Skeletal muscle satellite cell (primary cell): ENCODE data around the gene POMT2.
"Not testable (repeated sequence)": the region's sequence is repeated elsewhere in the genome, so short reads cannot be mapped to it uniquely, and the experiment has no call there.

ENCODE experiments used
- H3K27me3 ChIP-seq: 2 replicates; pipeline ENCODE4 v1.7.0; 2013; ENCODE audit warnings: low read length; ENCODE audit not compliant: control insufficient read depth, insufficient read depth
- H3K36me3 ChIP-seq: 2 replicates; pipeline ENCODE4 v1.7.0; 2013; ENCODE audit warnings: mild to moderate bottlenecking, control low read depth, low read length; ENCODE audit not compliant: insufficient read depth
- H3K4me1 ChIP-seq: 2 replicates; pipeline ENCODE4 v1.7.0; 2013; ENCODE audit warnings: low read length; ENCODE audit not compliant: control insufficient read depth, insufficient read depth
- H3K4me2 ChIP-seq: 2 replicates; pipeline ENCODE4 v1.7.0; 2013; ENCODE audit warnings: mild to moderate bottlenecking, low read length
- H3K4me3 ChIP-seq: 2 replicates; pipeline ENCODE4 v1.7.0; 2013; ENCODE audit warnings: low read length
- H3K9ac ChIP-seq: 2 replicates; pipeline ENCODE4 v1.7.0; 2013; ENCODE audit warnings: mild to moderate bottlenecking, low read depth, low read length, moderate library complexity
- H3K9me3 ChIP-seq: replicated peaks from 2 replicates; pipeline ENCODE4 v1.7.0; 2013; ENCODE audit warnings: mild to moderate bottlenecking, control low read depth, low read length

Gene POMT2

DNA sequence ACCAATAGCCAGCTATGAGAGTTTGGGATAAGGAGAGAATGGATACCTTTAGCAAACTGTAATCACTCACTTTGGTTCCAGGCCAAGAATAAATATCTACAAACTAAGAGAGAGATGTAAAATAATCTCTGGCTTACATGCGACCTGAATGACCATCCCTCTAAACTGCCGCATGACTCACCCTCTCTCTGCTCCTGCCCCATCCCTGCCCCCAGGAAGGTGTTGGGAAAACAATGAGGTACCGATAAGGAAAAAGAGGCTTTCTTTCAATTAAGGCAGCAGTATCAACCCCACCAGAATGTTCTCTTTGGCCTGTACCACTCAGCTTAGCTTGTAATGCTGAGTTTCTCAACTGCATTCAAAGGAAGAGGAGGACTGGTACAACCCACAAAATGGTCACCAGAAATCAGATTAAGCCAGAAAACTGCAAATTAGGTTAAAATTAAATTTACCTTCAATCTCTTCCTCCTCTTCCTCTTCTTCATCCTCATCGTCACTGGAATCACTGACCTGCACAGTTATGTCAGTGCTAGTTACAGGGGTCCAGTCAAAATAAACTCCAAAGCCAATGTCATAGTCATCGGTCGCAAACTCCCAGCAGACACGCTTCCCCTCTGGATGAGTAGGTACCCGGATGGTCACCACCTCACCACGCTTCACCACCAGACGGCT is 22.2 kb upstream of the POMT2 start:
- Histone ChIP-seq H3K36me3 (no peaks in the 10 kb centered on the region), H3K9me3 (no peaks in the 10 kb centered on the region), H3K4me1 (peaks cover 8% of the 10 kb centered on the region), H3K4me3 (no peak overlapping the region), H3K4me2 (no peak overlapping the region), H3K9ac (no peak overlapping the region), H3K27me3 (no peaks in the 10 kb centered on the region)

DNA sequence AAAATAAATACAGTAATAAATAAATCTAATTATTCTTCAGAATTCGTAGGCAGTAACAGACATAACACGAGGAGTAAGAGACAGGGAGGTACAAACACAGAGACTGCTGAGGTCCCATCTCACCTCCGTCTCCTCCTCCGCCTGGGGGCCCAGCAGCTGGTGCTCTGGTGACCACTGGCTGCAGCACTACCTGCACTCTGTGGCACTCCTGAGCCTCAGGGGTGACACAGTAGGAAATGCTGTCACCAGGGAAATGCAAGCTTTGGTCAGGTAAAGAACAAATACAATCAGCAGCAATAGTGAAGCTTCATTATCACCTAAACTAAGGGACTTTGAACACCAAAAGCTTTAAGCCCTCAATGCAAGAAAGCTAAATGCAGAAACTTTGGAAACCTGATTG is 19.7 kb upstream of the POMT2 start:
- Histone ChIP-seq H3K4me1 (peaks cover 8% of the 10 kb centered on the region), H3K27me3 (no peaks in the 10 kb centered on the region), H3K4me3 (no peak overlapping the region), H3K4me2 (no peak overlapping the region), H3K36me3 (peaks cover 3% of the 10 kb centered on the region), H3K9me3 (no peaks in the 10 kb centered on the region), H3K9ac (no peak overlapping the region)

DNA sequence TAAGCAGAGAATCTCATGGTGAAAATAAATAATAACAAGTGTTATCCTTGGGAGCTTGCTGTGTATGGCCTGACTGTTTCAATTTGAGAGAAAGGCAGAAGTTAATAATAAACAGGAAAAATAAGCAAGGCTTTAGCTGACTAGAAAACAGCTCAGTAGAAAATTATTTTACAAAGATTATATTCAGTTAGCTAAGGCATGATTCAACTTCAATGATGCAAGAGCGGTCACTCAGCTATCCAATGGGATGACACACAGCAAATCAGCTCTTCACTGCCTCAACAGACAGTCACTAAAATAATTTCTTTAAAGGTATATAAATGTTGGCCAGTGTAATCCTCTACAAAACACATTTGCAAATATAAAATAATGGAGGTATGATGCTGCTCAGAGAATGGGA is 18.7 kb upstream of the POMT2 start:
- Histone ChIP-seq H3K9ac (no peak overlapping the region), H3K4me1 (peaks cover 8% of the 10 kb centered on the region), H3K4me3 (no peak overlapping the region), H3K36me3 (peaks cover 3% of the 10 kb centered on the region), H3K4me2 (no peak overlapping the region), H3K27me3 (no peaks in the 10 kb centered on the region), H3K9me3 (no peaks in the 10 kb centered on the region)

DNA sequence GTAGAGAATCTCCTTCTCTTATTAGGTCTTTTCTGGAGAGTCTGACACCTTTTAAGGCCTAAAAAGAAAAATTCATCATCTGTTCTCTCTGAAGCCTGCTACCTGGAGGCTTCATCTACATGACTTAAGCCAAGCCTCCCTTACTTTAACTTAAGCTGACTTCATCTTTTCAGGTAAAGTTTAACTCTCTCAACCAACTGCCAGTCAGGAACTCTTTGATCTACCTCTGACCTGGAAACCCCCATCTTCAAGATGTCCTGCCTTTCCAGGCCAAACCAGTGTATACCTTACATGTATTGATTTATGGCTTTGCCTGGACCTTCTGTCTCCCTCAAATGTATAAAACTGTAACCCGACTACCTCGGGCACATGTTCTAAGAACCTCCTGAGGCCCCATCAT is 17.6 kb upstream of the POMT2 start:
- peaks cover 8% of the 10 kb centered on the region for H3K4me1 ChIP-seq
- no peak overlapping the region for H3K9ac ChIP-seq
- no peak overlapping the region for H3K4me2 ChIP-seq
- H3K27me3 ChIP-seq, result no peaks in the 10 kb centered on the region
- no peaks in the 10 kb centered on the region for H3K9me3 ChIP-seq
- H3K4me3 ChIP-seq, result no peak overlapping the region
- H3K36me3 ChIP-seq, result peaks cover 3% of the 10 kb centered on the region

DNA sequence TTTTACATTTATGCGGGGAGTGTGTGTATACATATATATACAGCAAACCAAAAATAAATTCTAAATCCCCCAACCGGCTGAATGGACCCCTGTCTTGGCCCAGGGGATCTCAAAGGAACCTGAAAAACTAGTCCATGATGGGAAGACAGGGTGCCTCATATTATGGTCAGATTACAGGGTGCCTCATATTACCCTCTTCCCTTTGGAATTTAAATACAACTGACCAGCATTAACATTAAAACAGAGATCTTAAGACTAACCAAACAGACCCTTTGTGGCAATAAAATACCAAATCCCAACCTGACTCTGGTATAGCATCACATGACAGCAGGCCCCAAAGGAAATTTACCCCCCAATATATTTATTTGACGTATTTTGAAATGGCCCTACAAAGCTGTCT is 17.2 kb upstream of the POMT2 start:
- H3K9me3 ChIP-seq, result no peaks in the 10 kb centered on the region
- no peak overlapping the region for H3K4me2 ChIP-seq
- peaks cover 8% of the 10 kb centered on the region for H3K4me1 ChIP-seq
- H3K27me3 ChIP-seq, result no peaks in the 10 kb centered on the region
- H3K4me3 ChIP-seq, result no peak overlapping the region
- H3K9ac ChIP-seq, result no peak overlapping the region
- peaks cover 3% of the 10 kb centered on the region for H3K36me3 ChIP-seq

DNA sequence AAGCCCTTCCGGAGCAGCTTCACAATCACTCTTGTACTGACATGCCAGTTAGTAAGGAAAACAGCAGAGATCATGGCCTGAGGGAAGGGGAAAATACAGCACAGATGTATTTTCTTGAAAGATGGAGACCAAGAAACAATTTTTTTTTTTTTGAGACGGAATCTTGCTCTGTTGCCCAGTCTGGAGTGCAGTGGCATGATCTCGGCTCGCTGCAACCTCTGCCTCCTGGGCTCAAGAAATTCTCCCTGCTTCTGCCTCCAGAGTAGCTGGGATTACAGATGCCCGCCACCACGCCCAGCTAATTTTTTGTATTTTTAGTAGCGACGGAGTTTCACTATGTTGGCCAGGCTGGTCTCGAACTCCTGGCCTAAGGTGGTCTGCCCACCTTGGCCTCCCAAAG is 16.6 kb upstream of the POMT2 start:
- H3K36me3 ChIP-seq, result not testable (repeated sequence)

DNA sequence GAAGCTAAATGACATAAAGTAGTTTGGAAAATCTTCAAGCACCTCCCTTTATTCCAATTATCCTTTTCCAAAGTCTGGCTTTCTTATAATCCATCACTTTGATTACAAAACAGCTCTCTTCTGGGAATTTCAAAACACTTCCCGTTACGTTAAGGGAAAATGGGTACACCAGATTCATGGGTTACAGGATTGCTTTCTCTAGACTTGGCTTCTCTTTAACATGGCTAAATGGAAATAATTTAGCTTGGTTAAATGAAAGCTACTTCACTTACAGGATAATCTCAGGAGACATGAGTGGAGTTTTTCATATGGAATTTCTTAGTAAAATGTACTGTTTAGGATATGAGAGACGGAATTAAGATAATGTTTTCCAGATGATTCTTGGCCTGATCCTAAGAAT is 14.9 kb upstream of the POMT2 start:
- no peak overlapping the region for H3K4me2 ChIP-seq
- peaks cover 3% of the 10 kb centered on the region for H3K36me3 ChIP-seq
- no peaks in the 10 kb centered on the region for H3K9me3 ChIP-seq
- no peaks in the 10 kb centered on the region for H3K27me3 ChIP-seq
- no peak overlapping the region for H3K4me3 ChIP-seq
- peaks cover 8% of the 10 kb centered on the region for H3K4me1 ChIP-seq
- H3K9ac ChIP-seq, result no peak overlapping the region

More for the DNA sequence above, 16.6 kb upstream of the POMT2 start:
- not testable (repeated sequence) for H3K4me1 ChIP-seq, H3K4me3 ChIP-seq, H3K4me2 ChIP-seq, H3K9ac ChIP-seq, H3K9me3 ChIP-seq, H3K27me3 ChIP-seq

DNA sequence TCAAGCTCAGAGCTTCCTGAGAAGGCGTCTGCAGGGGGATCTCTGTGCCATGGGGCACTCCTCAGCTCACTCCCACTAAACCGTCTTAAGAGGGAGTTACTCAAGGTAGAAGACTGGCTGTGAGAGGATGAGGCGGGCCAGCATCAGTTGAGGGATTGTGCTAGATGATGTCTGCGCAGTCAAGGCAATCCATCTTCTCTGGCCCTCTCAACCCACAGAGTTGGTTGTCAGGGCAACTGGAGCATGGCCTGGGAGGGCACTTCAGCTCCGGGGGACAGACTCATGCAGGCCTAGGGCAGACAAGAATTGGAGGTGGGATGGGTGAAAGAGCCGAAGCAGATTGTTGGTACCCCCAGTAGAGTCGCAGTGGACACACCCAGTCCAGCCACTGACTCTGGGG is 9.2 kb upstream of the POMT2 start:
- no peaks in the 10 kb centered on the region for H3K27me3 ChIP-seq
- H3K4me2 ChIP-seq, result no peak overlapping the region
- H3K9me3 ChIP-seq, result no peaks in the 10 kb centered on the region
- no peaks in the 10 kb centered on the region for H3K36me3 ChIP-seq
- no peak overlapping the region for H3K4me3 ChIP-seq
- no peak overlapping the region for H3K9ac ChIP-seq
- H3K4me1 ChIP-seq, result no peaks in the 10 kb centered on the region

DNA sequence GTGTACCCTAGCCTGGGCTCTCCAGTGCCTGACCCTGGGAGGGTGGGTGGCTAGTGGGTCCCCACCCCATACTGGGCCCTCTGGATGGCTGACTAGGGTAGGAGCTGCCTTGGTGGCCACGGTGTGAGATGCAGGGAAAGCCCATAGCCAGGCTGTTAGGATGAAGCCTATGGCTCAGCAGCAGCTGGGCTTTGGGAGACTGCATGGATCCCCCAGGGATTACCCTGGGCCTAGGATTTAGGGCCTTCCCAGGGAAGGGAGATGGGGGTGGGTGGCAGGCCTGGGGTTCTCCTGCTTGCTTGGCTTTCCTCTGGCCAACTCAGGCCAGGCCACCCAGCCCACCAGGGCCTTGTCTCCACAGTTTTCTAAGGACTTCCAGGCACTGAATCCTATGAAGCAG is 6.4 kb upstream of the POMT2 start:
- Histone ChIP-seq H3K4me3 (no peak overlapping the region), H3K4me1 (peaks cover 4% of the 10 kb centered on the region), H3K4me2 (no peak overlapping the region), H3K9me3 (no peaks in the 10 kb centered on the region), H3K27me3 (no peaks in the 10 kb centered on the region), H3K36me3 (no peaks in the 10 kb centered on the region), H3K9ac (no peak overlapping the region)

DNA sequence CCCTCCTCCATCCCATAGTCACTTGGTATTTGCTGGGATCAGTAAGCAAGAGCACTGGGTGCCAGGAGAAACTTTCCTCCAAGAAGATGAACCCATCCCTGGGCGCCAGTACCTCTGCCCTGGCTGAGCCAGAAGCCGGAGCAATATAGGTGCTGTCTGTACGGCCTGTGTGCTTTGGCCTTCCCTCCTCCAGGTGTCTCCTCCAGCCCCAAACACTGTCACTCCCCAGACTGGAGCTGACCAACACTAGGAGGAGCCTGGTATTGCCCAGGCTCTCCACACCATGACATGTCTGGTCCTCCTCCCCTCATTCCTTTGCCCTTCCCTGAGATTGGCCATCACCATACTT is 5.0 kb upstream of the POMT2 start:
- Histone ChIP-seq H3K36me3 (no peaks in the 10 kb centered on the region), H3K9me3 (no peaks in the 10 kb centered on the region), H3K27me3 (no peaks in the 10 kb centered on the region), H3K4me1 (peaks cover 7% of the 10 kb centered on the region), H3K9ac (no peak overlapping the region), H3K4me2 (no peak overlapping the region), H3K4me3 (no peak overlapping the region)

DNA sequence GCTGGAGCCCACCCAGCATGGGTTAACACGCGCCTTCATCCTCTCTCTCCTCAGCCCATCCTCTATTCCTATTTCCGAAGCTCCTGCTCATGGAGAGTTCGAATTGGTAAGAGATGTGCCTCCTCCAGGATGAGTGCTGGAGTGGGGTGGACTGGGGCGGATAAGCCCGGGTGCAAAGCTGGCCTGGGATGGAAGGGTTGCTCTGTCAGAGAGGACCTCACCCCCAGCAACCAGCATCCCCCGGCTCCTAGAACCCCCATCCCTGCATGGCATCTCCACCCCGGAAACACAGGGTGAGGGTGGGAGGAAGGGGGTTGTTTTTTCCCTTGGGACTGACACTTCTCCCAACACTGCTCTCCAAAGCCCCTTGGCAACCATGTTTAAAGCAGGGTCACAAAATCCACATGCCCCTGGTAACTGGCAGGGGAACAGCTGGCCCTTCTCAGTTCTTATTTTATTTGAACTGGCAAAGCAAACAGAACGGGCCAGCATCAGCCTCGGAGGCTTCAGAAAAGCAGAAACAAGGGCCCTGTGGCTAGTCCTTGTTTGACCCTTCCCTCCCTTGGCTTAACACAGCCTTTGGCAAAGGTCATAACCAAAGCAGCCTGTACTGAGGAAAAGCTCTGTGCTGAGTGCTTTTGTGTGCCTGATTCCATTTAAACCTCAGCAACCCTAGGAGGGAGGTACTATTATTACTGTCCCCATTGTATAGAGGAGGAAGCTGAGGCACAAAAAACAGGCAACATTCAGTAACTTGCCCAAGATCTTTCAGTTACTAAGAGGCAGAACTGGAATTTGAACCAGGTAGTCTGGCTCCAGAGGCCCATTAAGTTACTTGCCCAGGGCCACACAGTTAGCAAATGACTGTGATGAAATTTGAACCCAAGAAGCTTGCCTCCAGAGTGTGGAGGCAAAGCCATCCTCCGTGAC is 4.4 kb upstream of the POMT2 start:
- no peaks in the 10 kb centered on the region for H3K27me3 ChIP-seq
- no peak overlapping the region for H3K4me3 ChIP-seq
- no peak overlapping the region for H3K9ac ChIP-seq
- H3K4me1 ChIP-seq, result peaks cover 8% of the 10 kb centered on the region
- H3K4me2 ChIP-seq, result no peak overlapping the region
- H3K36me3 ChIP-seq, result no peaks in the 10 kb centered on the region
- no peaks in the 10 kb centered on the region for H3K9me3 ChIP-seq

DNA sequence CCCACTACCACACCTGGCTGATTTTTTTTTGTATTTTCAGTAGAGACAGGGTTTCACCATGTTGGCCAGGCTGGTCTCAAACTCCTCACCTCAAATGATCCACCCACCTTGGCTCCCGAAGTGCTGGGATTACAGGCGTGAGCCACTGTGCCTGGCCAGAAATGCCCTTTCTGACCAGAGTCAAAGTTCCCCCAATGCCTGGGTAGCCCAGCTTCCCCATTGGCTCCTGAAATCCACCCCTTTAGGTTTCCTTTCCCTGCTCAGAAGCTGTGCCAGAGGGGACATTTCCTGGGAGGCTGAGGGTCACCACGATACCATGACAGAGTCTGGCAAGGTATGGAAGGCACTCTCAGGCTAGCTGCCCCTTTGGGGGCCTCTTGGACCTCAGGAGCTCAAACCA is 3.6 kb upstream of the POMT2 start:
- Histone ChIP-seq H3K4me2 (no peak overlapping the region), H3K27me3 (no peaks in the 10 kb centered on the region), H3K9me3 (no peaks in the 10 kb centered on the region), H3K36me3 (no peaks in the 10 kb centered on the region), H3K4me3 (no peak overlapping the region), H3K4me1 (peaks cover 16% of the 10 kb centered on the region), H3K9ac (no peak overlapping the region)
